ENCODE measurements around the gene LRIT2. TPM values are rescaled to one million over a fixed set of nuclear protein-coding genes. Genes with fewer than 3 reads are reported as not detected.

The LRIT2 gene
- total RNA-seq, 4 donors from 2014 or later: not detected

- Histone ChIP-seq H3K4me3 (no peak overlapping the region), H3K36me3 (no peaks in the 10 kb centered on the region), H3K4me1 (peaks cover 0 to 3% of the 10 kb centered on the region in 2 donors), H3K27ac (no peak overlapping the region), H3K9me3 (no peaks in the 10 kb centered on the region), H3K27me3 (peaks cover 15 to 25% (median 20%) of the 10 kb centered on the region in 3 donors)
- DNase-seq (no peak), ATAC-seq (no peak)
- TF ChIP-seq POLR2A (IDR thresholded peaks at IDR 0.05): no peak
- no peak for TF ChIP-seq CTCF (IDR thresholded peaks at IDR 0.05 in 4 of 5, conservative IDR thresholded peaks at IDR 0.05 in 1 of 5)
- in situ Hi-C loops (cut with MboI; ENCODE audit: low sequenced_read_pairs in 4 of 4): no loop called here
- intact Hi-C loops (cut with DNase I; ENCODE audit: low total_unique reads): no loop called here
Measured at GRCh38 chr10:84198206-84198915, 27.0 kb downstream of the LRIT2 start.

- no peak overlapping the region for H3K27ac ChIP-seq
- in situ Hi-C loops (cut with MboI; ENCODE audit: low sequenced_read_pairs in 4 of 4): no loop called here
- TF ChIP-seq POLR2A (IDR thresholded peaks at IDR 0.05) (no peak), CTCF (IDR thresholded peaks at IDR 0.05 in 4 of 5, conservative IDR thresholded peaks at IDR 0.05 in 1 of 5) (no peak)
- H3K4me1 ChIP-seq: peaks cover 0 to 3% of the 10 kb centered on the region in 2 donors
- intact Hi-C loops (cut with DNase I; ENCODE audit: low total_unique reads): no loop called here
- DNase-seq: no peak
- no peaks in the 10 kb centered on the region for H3K9me3 ChIP-seq
- ATAC-seq: no peak
- H3K4me3 ChIP-seq: no peak overlapping the region
- H3K36me3 ChIP-seq: no peaks in the 10 kb centered on the region
- H3K27me3 ChIP-seq: peaks cover 15 to 25% (median 20%) of the 10 kb centered on the region in 3 donors
Measured at GRCh38 chr10:84197643-84198042, 27.7 kb downstream of the LRIT2 start.

- in situ Hi-C loops (cut with MboI; ENCODE audit: low sequenced_read_pairs in 4 of 4) (no loop called here), intact Hi-C loops (cut with DNase I; ENCODE audit: low total_unique reads) (no loop called here)
- no peaks in the 10 kb centered on the region for H3K9me3 ChIP-seq
- H3K36me3 ChIP-seq: no peaks in the 10 kb centered on the region
- peaks cover 15 to 25% (median 20%) of the 10 kb centered on the region in 3 donors for H3K27me3 ChIP-seq
- H3K4me1 ChIP-seq: peaks cover 0 to 3% of the 10 kb centered on the region in 2 donors
- H3K27ac ChIP-seq: no peak overlapping the region
- no peak for ATAC-seq
- no peak for TF ChIP-seq POLR2A (IDR thresholded peaks at IDR 0.05)
- TF ChIP-seq CTCF (IDR thresholded peaks at IDR 0.05 in 4 of 5, conservative IDR thresholded peaks at IDR 0.05 in 1 of 5): no peak
- H3K4me3 ChIP-seq: no peak overlapping the region
- no peak for DNase-seq
Measured at GRCh38 chr10:84196941-84197340, 28.4 kb downstream of the LRIT2 start.

GRCh38 chr10:84196083-84196482, 29.3 kb downstream of the LRIT2 start:
- in situ Hi-C loops (cut with MboI; ENCODE audit: low sequenced_read_pairs in 4 of 4) (no loop called here), intact Hi-C loops (cut with DNase I; ENCODE audit: low total_unique reads) (no loop called here)
- DNase-seq (no peak), ATAC-seq (no peak)
- Histone ChIP-seq H3K27me3 (peaks cover 15 to 25% (median 20%) of the 10 kb centered on the region in 3 donors), H3K9me3 (no peaks in the 10 kb centered on the region), H3K4me1 (peaks cover 0 to 3% of the 10 kb centered on the region in 2 donors), H3K27ac (no peak overlapping the region), H3K4me3 (no peak overlapping the region), H3K36me3 (no peaks in the 10 kb centered on the region)
- TF ChIP-seq CTCF (IDR thresholded peaks at IDR 0.05 in 4 of 5, conservative IDR thresholded peaks at IDR 0.05 in 1 of 5): no peak
- no peak for TF ChIP-seq POLR2A (IDR thresholded peaks at IDR 0.05)
